Panc1 (cell line): ENCODE measurements around the gene TOMM70. TPM values are rescaled to one million over a fixed set of nuclear protein-coding genes. Genes with fewer than 3 reads are reported as not detected.

Source experiments
- ATAC-seq: fragments of 200-7000 bp; cut with Tn5 transposase; 2 replicates; pipeline ENCODE4 v1.9.1; 2020; ENCODE audit warnings: mild to moderate bottlenecking, moderate library complexity
- Bru-seq: library from RNA; stranded (reverse); fragments of 400-500 nt; gene quantifications from one replicate; lab custom pipeline; 2021; lab: Mats Ljungman, UMichigan
- BruChase-seq, 2 experiments: library from RNA; stranded (reverse); fragments of 400-500 nt; gene quantifications; one replicate each; lab custom pipeline; 2021; lab: Mats Ljungman, UMichigan
- BruUV-seq: library from RNA; stranded (reverse); fragments of 400-500 nt; replicated peaks from 2 replicates; lab custom pipeline; 2021; lab: Mats Ljungman, UMichigan
- CTCF ChIA-PET: fragments of 300-600 bp; sonication (Branson Sonifier 250); formaldehyde crosslinking; loops from one replicate; lab custom pipeline; 2022; ENCODE audit warnings: antibody characterized with exemption; lab: Charles Lee
- POLR2A ChIA-PET: fragments of 300-600 bp; sonication (Branson Sonifier 250); formaldehyde crosslinking; loops from one replicate; lab custom pipeline; 2022; ENCODE audit warnings: antibody characterized with exemption; lab: Charles Lee
- DNase-seq: peaks from one replicate; pipeline ENCODE4 v3.0.0-alpha.2; 2010; ENCODE audit warnings: low read depth, low spot score
- H3K27ac ChIP-seq: 2 replicates; pipeline ENCODE4 v1.5.1; 2011; ENCODE audit warnings: mild to moderate bottlenecking, low read length, inconsistent platforms
- H3K27me3 ChIP-seq: fragments of 200-500 bp; sonication (Bioruptor generic); 2 replicates; pipeline ENCODE4 v1.6.0; 2014; ENCODE audit warnings: low read length, inconsistent platforms; ENCODE audit not compliant: control insufficient read depth, insufficient read depth
- H3K36me3 ChIP-seq: fragments of 200-500 bp; sonication (Bioruptor generic); 2 replicates; pipeline ENCODE4 v1.5.1; 2014; ENCODE audit warnings: inconsistent platforms, mild to moderate bottlenecking, low read length, moderate library complexity; ENCODE audit not compliant: control insufficient read depth, insufficient read depth
- H3K4me1 ChIP-seq: 2 replicates; pipeline ENCODE4 v1.5.1; 2011; ENCODE audit warnings: inconsistent platforms, mild to moderate bottlenecking, low read length, moderate library complexity; ENCODE audit not compliant: control insufficient read depth, insufficient read depth
- H3K4me3 ChIP-seq, 2 experiments: 2 replicates each; pipeline ENCODE4 v1.5.1; 2011 to 2012; ENCODE audit warnings: low read depth in 2 of 2, low read length in 2 of 2, mild to moderate bottlenecking in 2 of 2, inconsistent platforms in 1 of 2, moderate library complexity in 1 of 2
- H3K9me3 ChIP-seq: fragments of 200-500 bp; sonication (Bioruptor generic); 2 replicates; pipeline ENCODE4 v1.5.1; 2014; ENCODE audit warnings: low read depth, mild to moderate bottlenecking, inconsistent platforms, low read length, moderate library complexity; ENCODE audit not compliant: control insufficient read depth, insufficient read depth
- CTCF ChIP-seq: fragments of 450-650 bp; IDR thresholded peaks from 2 replicates; pipeline ENCODE4 v1.5.1; 2017; ENCODE audit warnings: mild to moderate bottlenecking
- POLR2AphosphoS5 ChIP-seq: IDR thresholded peaks from 2 replicates; pipeline ENCODE4 v1.6.1; 2012; ENCODE audit warnings: mild to moderate bottlenecking, low read depth, low read length, moderate library complexity
- REST ChIP-seq, 2 experiments: IDR thresholded peaks; 2 replicates each; pipeline ENCODE4 v1.6.1; 2011 to 2012; ENCODE audit warnings: low read depth in 2 of 2, control low read depth in 1 of 2, low read length in 1 of 2, mild to moderate bottlenecking in 1 of 2, moderate library complexity in 1 of 2; ENCODE audit not compliant: insufficient read depth in 1 of 2
- SIN3A ChIP-seq: IDR thresholded peaks from 2 replicates; pipeline ENCODE4 v1.6.1; 2012; ENCODE audit warnings: low read depth, mild to moderate bottlenecking, low read length, moderate library complexity, borderline replicate concordance; ENCODE audit not compliant: insufficient read depth
- TCF7L2 ChIP-seq: IDR thresholded peaks from 2 replicates; pipeline ENCODE4 v1.6.1; 2011; ENCODE audit warnings: mild to moderate bottlenecking, low read depth, low read length, inconsistent platforms
- in situ Hi-C: cut with HindIII; loops from 2 replicates; pipeline ENCODE4 v1.10.0; 2016; ENCODE audit warnings: low sequenced_read_pairs, low pct_unique_long_range_greater_than_20kb
- intact Hi-C: fragments of 100-400 bp; cut with micrococcal nuclease; formaldehyde crosslinking; loops from one replicate; pipeline ENCODE4 v1.10.0; 2022; ENCODE audit not compliant: unreplicated experiment
- long read RNA-seq: library from polyadenylated mRNA; unstranded; transcript quantifications from one replicate; pipeline ENCODE4 v2.0.0, GENCODE V29; 2021; ENCODE audit not compliant: unreplicated experiment
- polyA plus RNA-seq: library from polyadenylated mRNA; unstranded; fragments of >200 nt; gene quantifications from one replicate; pipeline ENCODE4 v1.2.1, GENCODE V29; 2012; ENCODE audit warnings: missing spikeins; ENCODE audit not compliant: insufficient read length
- total RNA-seq: library from RNA; stranded (reverse); gene quantifications from one replicate; pipeline ENCODE4 v1.2.1, GENCODE V29; 2021; ENCODE audit not compliant: unreplicated experiment

The TOMM70 gene
- total RNA-seq (55.7 TPM), Bru-seq, nascent RNA (percentile 94 among the genes with signal in this experiment), BruChase-seq, experiment 1, labeled RNA remaining after a 2-hour chase (percentile 94 among the genes with signal in this experiment), BruChase-seq, experiment 2, labeled RNA remaining after a 6-hour chase (percentile 94 among the genes with signal in this experiment)
- polyA plus RNA-seq: 24.1 TPM
- long read RNA-seq, full-length matches to known transcripts: 137 of 172 reads
- long read RNA-seq, partial matches to known transcripts: 28 of 172 reads
- long read RNA-seq, other reads (novel, unspliced or antisense): 7 of 172 reads

GRCh38 chr3:100400780-100401673 lies at the start of gene TOMM70, which contains the start of gene LNP1:
TSS of gene TOMM70 (minus strand) at chr3:100401089. CDS start at chr3:100400949, 140 bp downstream.
TSS of gene LNP1 (plus strand) at chr3:100401539. CDS start at chr3:100429730, 28,191 bp downstream.
- no peaks in the 10 kb centered on the region for H3K27me3 ChIP-seq
- H3K9me3 ChIP-seq: no peaks in the 10 kb centered on the region
- in situ Hi-C loops: no loop called here
- no TSS peak for BruUV-seq
- ChIA-PET POLR2A (interaction anchor here (0.6 to 1.4 kb wide), 6 partner anchors 9 to 67 kb away, joined by 3 to 9 read pairs (median 4); partner anchors contain the start of gene NIT2), CTCF (no interaction called here)
- TF ChIP-seq TCF7L2 (peak; percentile 52; the same call in 1 of the 2 replicates), SIN3A (peak; percentile 93), POLR2AphosphoS5 (peak; percentile 99), CTCF (no peak), REST (IDR thresholded peaks at IDR 0.05; ENCODE audit: insufficient read depth in 1 of 2, low read depth in 2 of 2, low read length in 1 of 2) (no peak)
- peaks cover 10% of the 10 kb centered on the region; the same call in 1 of the 2 replicates for H3K4me1 ChIP-seq
- intact Hi-C loops: loop anchor here (10.0 kb wide), 1 partner anchor 194 kb away; no protein-coding TSS in a partner anchor
- peak within 1 kb of the TSS; percentile 74 to 87 for H3K4me3 ChIP-seq
- peak within 1 kb of the TSS; percentile 98 for H3K27ac ChIP-seq
- ATAC-seq (peak; percentile 97), DNase-seq (peak; percentile 94)
- no peaks in the 10 kb centered on the region; the same call in 1 of the 2 replicates for H3K36me3 ChIP-seq

GRCh38 chr3:100449214-100449613 lies 48.3 kb upstream of the TOMM70 start:
- ChIA-PET CTCF (no interaction called here), POLR2A (no interaction called here)
- in situ Hi-C loops: no loop called here
- ATAC-seq: no peak
- Histone ChIP-seq H3K4me1 (peaks cover 3% of the 10 kb centered on the region; the same call in 1 of the 2 replicates), H3K9me3 (no peaks in the 10 kb centered on the region), H3K27ac (no peak overlapping the region), H3K27me3 (no peaks in the 10 kb centered on the region), H3K36me3 (no peaks in the 10 kb centered on the region), H3K4me3 (no peak overlapping the region)
- TF ChIP-seq SIN3A (no peak), REST (IDR thresholded peaks at IDR 0.05; ENCODE audit: insufficient read depth in 1 of 2, low read depth in 2 of 2, low read length in 1 of 2) (no peak), CTCF (no peak), TCF7L2 (no peak), POLR2AphosphoS5 (no peak)
- intact Hi-C loops: no loop called here
- no TSS peak for BruUV-seq
- no peak for DNase-seq
